Heart left ventricle (tissue), 13 donors: Measurements from ENCODE around the gene KRTAP10-4.

Experiments
- CTCF ChIP-seq, 12 donors: fragments of 200-600 bp; sonication (generic) in 4 of 12; IDR thresholded peaks; one replicate each; pipeline versions ENCODE4 v1.5.0 to v1.8.0; 2018 to 2022; ENCODE audit warnings: antibody characterized with exemption in 12 of 12, mild to moderate bottlenecking in 5 of 12
- POLR2A ChIP-seq, 2 donors: fragments of 450-650 bp; IDR thresholded peaks; one replicate each; pipeline ENCODE4 v1.6.1; 2017; ENCODE audit warnings: antibody characterized with exemption in 2 of 2, mild to moderate bottlenecking in 2 of 2, moderate library complexity in 2 of 2
- donor health status: ischemic (EF 13 %, LVEDD 7.1; RV severe dilation, severe dysfunction).
- donor health status: DM: no; HTN: yes; CAD: no.
- donor health status: DM: no; HTN: no; CAD: no.
- donor health status: ischemic (EF 25% LVEDD 6.9; RV normal size, moderate dysfunction).
- donor health status: ischemic (EF 25% LVEDD 5.7; RV mildly dilated, moderate dysfunction).
- donor health status: ischemic (EF 35%, LVEDD 5.7; RV mildly dilated, moderate dysfunction).
- donor health status: nonischemic (EF 11% LVEDD 7.7; RV severe dilation, severe dysfunction).
- donor health status: DM: yes; HTN: yes; CAD: no.
- donor health status: PGD.
- donor health status: ischemic (EF 29% LVEDD 5.4; RV normal size, mild dysfunction).
- donor health status: nonischemic (EF 23%, LVEDD 6.1; RV moderate dilation, normal function).

GRCh38 chr21:44555200-44555875 is 18.2 kb upstream of the KRTAP10-4 start:
- no peak for TF ChIP-seq POLR2A (IDR thresholded peaks at IDR 0.05)
- TF ChIP-seq CTCF (IDR thresholded peaks at IDR 0.05) = no peak
